ENCODE results near the gene EPHA4. TPM values are rescaled to one million over a fixed set of nuclear protein-coding genes. Genes with fewer than 3 reads are reported as not detected.

EPHA4 gene
- total RNA-seq, 2 donors from 2014 or later: 12.0 to 88.8 TPM

GRCh38 chr2:221558107-221558506, 14.0 kb downstream of the EPHA4 start:
- H3K9me3 ChIP-seq: no peaks in the 10 kb centered on the region
- H3K4me3 ChIP-seq: no peak overlapping the region
- no peaks in the 10 kb centered on the region for H3K36me3 ChIP-seq
- 92% methylated on average over 3 of the region's 3 CpGs for WGBS
- DNase-seq (ENCODE audit: low spot score): no peak
- no peaks in the 10 kb centered on the region for H3K4me1 ChIP-seq (replicated peaks)
- TF ChIP-seq, protein P1, sequence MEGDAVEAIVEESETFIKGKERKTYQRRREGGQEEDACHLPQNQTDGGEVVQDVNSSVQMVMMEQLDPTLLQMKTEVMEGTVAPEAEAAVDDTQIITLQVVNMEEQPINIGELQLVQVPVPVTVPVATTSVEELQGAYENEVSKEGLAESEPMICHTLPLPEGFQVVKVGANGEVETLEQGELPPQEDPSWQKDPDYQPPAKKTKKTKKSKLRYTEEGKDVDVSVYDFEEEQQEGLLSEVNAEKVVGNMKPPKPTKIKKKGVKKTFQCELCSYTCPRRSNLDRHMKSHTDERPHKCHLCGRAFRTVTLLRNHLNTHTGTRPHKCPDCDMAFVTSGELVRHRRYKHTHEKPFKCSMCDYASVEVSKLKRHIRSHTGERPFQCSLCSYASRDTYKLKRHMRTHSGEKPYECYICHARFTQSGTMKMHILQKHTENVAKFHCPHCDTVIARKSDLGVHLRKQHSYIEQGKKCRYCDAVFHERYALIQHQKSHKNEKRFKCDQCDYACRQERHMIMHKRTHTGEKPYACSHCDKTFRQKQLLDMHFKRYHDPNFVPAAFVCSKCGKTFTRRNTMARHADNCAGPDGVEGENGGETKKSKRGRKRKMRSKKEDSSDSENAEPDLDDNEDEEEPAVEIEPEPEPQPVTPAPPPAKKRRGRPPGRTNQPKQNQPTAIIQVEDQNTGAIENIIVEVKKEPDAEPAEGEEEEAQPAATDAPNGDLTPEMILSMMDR (IDR thresholded peaks at IDR 0.05): no peak
- TF ChIP-seq POLR2AphosphoS5 (IDR thresholded peaks at IDR 0.05) (no peak), POLR2A (IDR thresholded peaks at IDR 0.05) (no peak)
- H3K27ac ChIP-seq: no peak overlapping the region
- intact Hi-C loops (cut with DNase I): no loop called here
- no peaks in the 10 kb centered on the region for H3K27me3 ChIP-seq (replicated peaks; ENCODE audit: insufficient read depth)

GRCh38 chr2:221555494-221555846, 16.6 kb downstream of the EPHA4 start:
- intact Hi-C loops (cut with DNase I): no loop called here
- WGBS: 13% methylated on average over 2 of the region's 2 CpGs
- no peaks in the 10 kb centered on the region for H3K36me3 ChIP-seq
- no peak overlapping the region for H3K27ac ChIP-seq
- H3K4me3 ChIP-seq: no peak overlapping the region
- no peak for DNase-seq (ENCODE audit: low spot score)
- H3K9me3 ChIP-seq: no peaks in the 10 kb centered on the region
- no peak for TF ChIP-seq POLR2A (IDR thresholded peaks at IDR 0.05)
- TF ChIP-seq, protein P1 (IDR thresholded peaks at IDR 0.05): no peak
- TF ChIP-seq POLR2AphosphoS5 (IDR thresholded peaks at IDR 0.05): no peak
- no peaks in the 10 kb centered on the region for H3K4me1 ChIP-seq (replicated peaks)
- H3K27me3 ChIP-seq (replicated peaks; ENCODE audit: insufficient read depth): no peaks in the 10 kb centered on the region

DNA sequence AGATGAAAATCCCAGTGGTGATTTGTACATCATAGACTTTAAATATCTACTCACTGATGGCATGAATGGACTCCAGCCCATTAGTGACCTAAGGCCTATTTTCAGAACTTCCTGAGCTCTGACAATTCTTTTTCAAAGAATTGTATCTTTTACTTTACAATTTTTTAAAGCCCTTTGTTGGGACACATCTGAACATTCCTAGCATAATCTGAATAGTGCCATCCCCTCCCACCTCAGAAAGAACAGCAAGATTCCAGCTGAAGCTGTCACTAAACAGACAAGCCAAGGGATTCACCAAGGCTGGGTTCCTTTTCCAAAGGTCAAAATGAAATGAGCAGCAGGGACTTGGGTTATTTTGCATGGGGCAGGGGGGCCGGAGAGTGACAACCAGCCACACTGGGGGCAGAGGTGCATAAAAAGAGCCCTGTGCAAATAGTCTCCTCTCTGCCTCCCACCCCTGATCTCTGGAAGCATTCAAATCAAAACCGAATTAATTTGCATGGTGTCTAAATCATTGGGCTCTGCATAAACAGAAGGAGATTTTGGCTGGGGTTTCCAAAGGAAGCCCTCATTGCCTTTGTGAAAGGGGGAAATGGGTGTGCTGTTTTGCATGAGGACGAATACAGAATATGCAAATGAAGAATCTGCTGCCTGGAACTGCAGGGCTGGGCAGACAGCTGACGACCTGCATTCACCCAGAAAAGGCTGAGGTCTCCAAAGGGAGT, 17.2 kb downstream of the EPHA4 start:
- no peak for DNase-seq (ENCODE audit: low spot score)
- Histone ChIP-seq H3K27ac (no peak overlapping the region), H3K36me3 (no peaks in the 10 kb centered on the region), H3K4me3 (no peak overlapping the region), H3K27me3 (replicated peaks; ENCODE audit: insufficient read depth) (no peaks in the 10 kb centered on the region), H3K9me3 (no peaks in the 10 kb centered on the region), H3K4me1 (replicated peaks) (no peaks in the 10 kb centered on the region)
- 46% methylated on average over 4 of the region's 4 CpGs for whole genome bisulfite sequencing
- intact Hi-C loops (cut with DNase I): no loop called here
- TF ChIP-seq, protein P1 (IDR thresholded peaks at IDR 0.05): no peak
- TF ChIP-seq POLR2AphosphoS5 (IDR thresholded peaks at IDR 0.05) (no peak), POLR2A (IDR thresholded peaks at IDR 0.05) (no peak)

GRCh38 chr2:221553333-221553732, 18.8 kb downstream of the EPHA4 start:
- intact Hi-C loops (cut with DNase I): no loop called here
- no peak overlapping the region for H3K27ac ChIP-seq
- WGBS: 91% methylated on average over 4 of the region's 4 CpGs
- H3K36me3 ChIP-seq: no peaks in the 10 kb centered on the region
- H3K4me1 ChIP-seq (replicated peaks): no peaks in the 10 kb centered on the region
- DNase-seq (ENCODE audit: low spot score): no peak
- no peak for TF ChIP-seq POLR2AphosphoS5 (IDR thresholded peaks at IDR 0.05)
- TF ChIP-seq, protein P1 (IDR thresholded peaks at IDR 0.05): no peak
- no peak for TF ChIP-seq POLR2A (IDR thresholded peaks at IDR 0.05)
- no peak overlapping the region for H3K4me3 ChIP-seq
- no peaks in the 10 kb centered on the region for H3K27me3 ChIP-seq (replicated peaks; ENCODE audit: insufficient read depth)
- H3K9me3 ChIP-seq: no peaks in the 10 kb centered on the region

DNA sequence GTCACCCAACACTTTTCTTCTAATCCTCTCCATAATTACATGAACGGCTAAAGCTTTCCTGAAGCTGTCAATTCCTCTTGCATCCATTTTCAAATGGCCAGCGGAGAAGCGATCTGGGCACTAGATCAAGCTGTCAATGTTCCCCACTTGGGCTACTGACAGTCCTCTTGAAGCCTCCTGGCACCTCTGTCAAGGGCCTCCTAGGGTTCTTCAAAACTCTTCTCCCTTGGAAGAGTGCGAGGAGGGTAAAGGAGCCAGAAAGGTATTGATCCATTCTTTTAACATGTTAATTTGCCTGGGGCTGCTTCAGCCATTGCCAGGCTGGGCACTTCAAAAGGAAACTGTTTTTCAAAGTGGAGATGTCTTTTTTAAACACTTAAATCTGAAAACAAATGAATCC, 19.8 kb downstream of the EPHA4 start:
- H3K9me3 ChIP-seq: no peaks in the 10 kb centered on the region
- intact Hi-C loops (cut with DNase I): no loop called here
- no peak overlapping the region for H3K4me3 ChIP-seq
- no peaks in the 10 kb centered on the region for H3K4me1 ChIP-seq (replicated peaks)
- no peaks in the 10 kb centered on the region for H3K27me3 ChIP-seq (replicated peaks; ENCODE audit: insufficient read depth)
- DNase-seq (ENCODE audit: low spot score): no peak
- WGBS: 91% methylated on average over 4 of the region's 4 CpGs
- TF ChIP-seq POLR2AphosphoS5 (IDR thresholded peaks at IDR 0.05): no peak
- no peak for TF ChIP-seq POLR2A (IDR thresholded peaks at IDR 0.05)
- TF ChIP-seq, protein P1 (IDR thresholded peaks at IDR 0.05): no peak
- H3K27ac ChIP-seq: no peak overlapping the region
- no peaks in the 10 kb centered on the region for H3K36me3 ChIP-seq

Data from prostate gland (tissue), 2 donors.